ENCODE data around the gene ESAM. TPM values are rescaled to one million over a fixed set of nuclear protein-coding genes. Genes with fewer than 3 reads are reported as not detected.

ESAM gene, protein sequence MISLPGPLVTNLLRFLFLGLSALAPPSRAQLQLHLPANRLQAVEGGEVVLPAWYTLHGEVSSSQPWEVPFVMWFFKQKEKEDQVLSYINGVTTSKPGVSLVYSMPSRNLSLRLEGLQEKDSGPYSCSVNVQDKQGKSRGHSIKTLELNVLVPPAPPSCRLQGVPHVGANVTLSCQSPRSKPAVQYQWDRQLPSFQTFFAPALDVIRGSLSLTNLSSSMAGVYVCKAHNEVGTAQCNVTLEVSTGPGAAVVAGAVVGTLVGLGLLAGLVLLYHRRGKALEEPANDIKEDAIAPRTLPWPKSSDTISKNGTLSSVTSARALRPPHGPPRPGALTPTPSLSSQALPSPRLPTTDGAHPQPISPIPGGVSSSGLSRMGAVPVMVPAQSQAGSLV
- 297 and 465 TPM in 2 replicates for total RNA-seq

DNA sequence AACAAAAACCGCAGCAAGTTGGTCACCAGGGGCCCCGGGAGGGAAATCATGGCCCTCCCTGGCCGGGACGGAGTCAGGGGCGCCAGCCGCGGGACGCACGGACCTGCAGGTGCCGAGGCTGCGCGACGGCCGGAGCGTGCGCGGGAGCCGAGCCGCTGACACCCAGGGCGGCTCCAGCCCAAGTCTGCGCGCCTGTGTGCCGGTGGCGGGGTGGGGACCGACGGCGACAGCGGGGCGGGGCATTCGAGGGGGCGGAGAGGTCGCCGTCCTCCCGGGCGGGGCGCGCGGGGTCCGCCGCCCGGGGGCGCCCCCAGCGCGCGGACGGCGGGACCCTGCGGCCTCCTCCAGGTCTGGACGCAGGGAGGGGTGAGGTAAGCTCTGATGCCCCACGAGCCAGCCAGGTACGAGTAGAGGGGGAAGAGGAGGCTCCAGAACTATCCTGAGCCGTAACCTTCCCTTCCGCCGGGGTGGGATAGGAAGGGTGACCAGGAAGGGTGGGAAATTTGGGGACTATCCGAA lies at the start of gene ESAM:
Gene ESAM (minus strand): TSS at position 186 of the 519 bp plus-strand sequence. CDS start 136 bp downstream, at position 50.
- no peak for DNase-seq (ENCODE audit: extremely low read depth, low read depth, low spot score)

DNA sequence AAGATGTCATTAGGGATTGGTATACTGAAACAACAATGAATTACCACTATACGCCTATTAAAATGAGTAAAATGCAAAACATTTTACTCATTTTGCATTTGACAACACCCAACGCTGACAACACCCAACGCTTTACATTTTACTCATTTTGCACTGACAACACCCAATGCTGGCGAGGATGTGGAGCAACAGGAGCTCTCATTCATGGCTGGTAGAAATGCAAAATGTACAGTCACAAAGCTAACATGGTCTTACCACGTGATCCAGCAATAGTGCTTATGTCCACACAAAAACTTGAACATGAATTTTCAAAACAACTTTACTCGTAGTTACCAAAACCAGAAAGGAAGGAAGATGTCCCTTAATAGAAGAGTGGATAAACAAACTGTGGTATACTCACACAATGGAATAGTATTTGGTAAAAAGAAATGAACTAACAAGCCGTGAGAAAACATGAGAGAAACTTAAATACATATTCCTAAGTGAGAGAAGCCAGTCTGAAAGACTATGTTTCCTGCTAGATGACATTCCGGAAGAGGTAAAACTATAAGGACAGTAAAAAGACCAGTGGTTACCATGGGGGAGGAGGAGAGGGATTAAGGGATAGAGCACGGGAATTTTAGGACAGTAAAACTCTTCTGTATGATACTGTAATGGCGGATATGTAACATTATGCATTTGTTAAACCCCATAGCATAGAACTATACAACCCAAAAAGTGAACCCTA lies 49.5 kb upstream of the ESAM start:
- DNase-seq (ENCODE audit: extremely low read depth, low read depth, low spot score), result no peak

DNA sequence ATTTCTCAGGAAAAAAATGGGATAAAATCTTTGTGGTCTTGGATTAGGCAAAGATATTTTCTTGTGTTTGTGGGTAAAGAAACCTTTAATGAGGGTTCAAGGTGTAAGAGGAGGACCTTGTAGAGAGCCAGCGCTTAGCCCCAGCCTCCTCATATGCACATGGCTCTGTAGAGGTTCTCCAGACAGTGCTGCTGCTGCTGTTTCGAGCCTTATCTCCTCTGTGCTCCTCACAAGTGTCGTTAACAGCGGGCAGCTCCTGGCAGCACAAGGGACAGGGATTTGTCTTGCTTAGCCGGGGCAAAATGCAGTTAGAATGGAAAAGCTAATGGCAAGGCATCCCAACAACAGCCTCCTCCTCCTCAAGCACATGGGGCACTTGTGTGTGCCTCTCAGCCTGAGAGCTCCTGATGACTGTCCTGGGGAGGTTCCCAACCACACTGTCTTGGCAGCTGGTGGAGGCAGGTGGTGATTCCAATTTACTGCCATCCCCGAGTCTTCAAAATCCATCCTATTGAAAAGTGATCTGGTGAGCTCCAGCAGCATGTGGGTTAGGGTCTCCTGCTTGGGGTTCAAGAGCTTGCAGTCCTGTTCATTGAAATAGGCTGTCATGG lies 45.7 kb upstream of the ESAM start:
- no peak for DNase-seq (ENCODE audit: extremely low read depth, low read depth, low spot score)

DNA sequence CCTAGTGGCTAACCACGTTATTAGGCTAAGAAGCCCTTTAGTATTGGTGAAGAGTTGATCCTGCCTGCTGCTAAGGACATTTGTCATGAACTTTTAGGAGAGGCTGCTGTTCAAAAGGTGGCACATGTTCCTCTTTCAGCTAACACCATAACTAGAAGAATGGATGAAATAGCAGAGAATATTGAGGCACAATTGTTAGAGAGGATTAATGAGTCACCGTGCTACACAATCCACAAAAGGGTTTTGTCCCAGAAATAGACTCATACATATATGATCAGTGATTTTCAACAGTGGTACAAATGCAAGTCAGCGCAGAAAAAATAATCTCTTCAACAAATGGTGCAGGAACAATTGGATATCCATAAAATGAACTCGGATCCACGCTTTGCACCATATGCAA lies 45.1 kb upstream of the ESAM start:
- DNase-seq (ENCODE audit: extremely low read depth, low read depth, low spot score), result no peak

DNA sequence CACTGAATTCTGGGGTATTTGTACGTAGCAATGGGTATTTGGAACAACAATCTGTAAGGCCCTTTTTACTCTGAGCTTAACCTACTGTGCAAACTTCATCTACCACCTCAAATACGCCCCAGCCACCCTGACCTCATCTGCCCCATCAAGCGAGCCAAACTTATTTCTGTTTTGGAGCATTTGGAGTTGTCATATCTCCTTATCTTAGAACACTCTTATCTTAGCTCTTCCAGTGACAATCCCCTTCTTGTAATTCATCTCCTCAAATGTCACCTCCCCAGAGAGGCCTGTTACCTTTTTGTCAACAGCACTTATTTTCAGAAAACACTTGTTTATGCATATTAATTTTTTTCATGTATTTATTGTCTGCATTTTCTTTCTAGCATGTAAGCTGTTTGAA lies 42.8 kb upstream of the ESAM start:
- DNase-seq (ENCODE audit: extremely low read depth, low read depth, low spot score), result no peak

DNA sequence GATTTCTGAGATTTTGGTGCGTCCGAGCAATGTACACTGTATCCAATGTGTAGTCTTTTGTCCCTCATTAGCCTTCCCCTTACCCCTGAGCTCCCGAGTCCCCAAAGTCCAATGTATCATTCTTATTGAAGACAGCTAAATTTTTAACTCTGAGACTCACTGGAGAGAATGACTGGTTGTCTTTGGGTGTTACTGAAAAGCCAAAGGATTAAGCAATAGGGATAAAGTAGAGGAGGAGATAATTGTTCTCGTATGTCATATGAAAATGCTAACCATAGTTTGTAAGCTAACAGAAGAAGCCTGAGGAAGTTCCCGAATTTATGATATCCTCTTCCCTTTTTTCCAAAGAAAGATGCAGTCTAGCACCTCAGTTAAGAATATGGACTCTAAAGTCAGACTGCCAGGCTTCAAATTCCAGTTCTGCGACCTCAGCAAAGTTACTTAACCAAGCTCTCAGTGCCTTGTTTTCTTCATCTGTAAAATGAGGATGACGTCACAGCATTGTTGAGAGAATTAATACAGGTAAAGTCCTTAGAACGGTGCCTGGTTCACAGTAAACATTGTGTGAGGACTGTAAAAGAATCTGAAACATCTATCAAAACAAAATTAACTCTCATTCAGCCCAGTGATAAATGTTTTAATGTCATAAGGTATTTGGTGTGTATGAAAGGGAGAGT lies 39.7 kb upstream of the ESAM start:
- no peak for DNase-seq (ENCODE audit: extremely low read depth, low read depth, low spot score)

DNA sequence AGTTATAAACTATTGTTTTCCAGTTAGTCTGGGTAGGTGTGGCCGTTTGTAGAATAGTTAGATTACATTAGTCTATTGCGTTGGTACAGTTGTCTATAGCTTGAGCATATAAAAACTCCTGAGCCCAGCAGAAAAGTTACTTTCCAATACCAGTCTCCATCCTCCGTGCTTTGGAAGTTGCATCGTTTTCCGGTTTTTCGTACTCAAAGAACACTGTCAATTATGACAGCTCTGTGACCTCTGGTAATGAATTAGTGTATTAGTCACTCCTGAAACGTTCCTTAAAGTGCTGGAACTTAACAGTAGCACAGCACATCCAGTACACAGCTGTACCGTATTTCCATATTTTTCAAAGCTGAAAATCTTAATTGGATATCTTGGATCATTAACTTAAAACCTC lies 38.9 kb upstream of the ESAM start:
- DNase-seq (ENCODE audit: extremely low read depth, low read depth, low spot score), result no peak

DNA sequence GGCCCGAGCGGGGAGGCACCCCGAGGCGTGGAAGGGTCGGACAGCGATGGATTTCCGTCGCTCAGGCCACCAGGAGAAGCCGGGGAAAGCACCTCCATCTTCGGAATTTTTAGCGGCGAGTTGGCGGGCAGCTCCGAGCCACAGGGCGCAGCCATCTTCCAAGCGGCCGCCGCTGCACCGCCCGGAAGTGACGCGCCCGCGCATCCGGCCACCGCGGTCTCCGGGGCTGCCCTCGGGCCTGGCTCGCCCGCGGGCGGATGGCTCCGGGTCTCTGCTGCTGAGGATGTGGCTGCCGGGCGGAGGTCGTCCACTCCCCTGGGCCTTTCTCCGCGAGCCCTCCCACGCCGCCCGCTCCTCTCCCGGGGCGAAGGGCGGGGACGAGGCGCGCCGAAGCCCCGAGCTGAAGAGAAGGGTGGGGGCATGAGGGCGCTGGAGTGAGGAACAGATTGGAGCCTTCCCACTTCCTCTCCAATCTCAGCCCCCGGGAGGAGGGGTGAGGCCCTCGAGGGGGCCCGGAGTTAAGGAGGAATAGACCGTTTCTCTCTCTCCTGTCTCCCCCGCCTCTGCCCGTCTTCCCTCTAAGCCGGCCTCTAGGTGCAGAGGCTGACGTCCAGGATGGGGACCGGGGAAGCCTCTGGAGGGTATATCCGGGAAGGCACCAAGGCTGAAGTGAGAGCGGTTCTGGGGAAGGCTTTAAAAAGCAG lies 38.3 kb upstream of the ESAM start, which contains the start of gene MSANTD2:
Gene MSANTD2 (minus strand): TSS at position 181 of the 704 bp plus-strand sequence. CDS start 26 bp downstream, at position 155.
- DNase-seq (ENCODE audit: extremely low read depth, low read depth, low spot score), result no peak

DNA sequence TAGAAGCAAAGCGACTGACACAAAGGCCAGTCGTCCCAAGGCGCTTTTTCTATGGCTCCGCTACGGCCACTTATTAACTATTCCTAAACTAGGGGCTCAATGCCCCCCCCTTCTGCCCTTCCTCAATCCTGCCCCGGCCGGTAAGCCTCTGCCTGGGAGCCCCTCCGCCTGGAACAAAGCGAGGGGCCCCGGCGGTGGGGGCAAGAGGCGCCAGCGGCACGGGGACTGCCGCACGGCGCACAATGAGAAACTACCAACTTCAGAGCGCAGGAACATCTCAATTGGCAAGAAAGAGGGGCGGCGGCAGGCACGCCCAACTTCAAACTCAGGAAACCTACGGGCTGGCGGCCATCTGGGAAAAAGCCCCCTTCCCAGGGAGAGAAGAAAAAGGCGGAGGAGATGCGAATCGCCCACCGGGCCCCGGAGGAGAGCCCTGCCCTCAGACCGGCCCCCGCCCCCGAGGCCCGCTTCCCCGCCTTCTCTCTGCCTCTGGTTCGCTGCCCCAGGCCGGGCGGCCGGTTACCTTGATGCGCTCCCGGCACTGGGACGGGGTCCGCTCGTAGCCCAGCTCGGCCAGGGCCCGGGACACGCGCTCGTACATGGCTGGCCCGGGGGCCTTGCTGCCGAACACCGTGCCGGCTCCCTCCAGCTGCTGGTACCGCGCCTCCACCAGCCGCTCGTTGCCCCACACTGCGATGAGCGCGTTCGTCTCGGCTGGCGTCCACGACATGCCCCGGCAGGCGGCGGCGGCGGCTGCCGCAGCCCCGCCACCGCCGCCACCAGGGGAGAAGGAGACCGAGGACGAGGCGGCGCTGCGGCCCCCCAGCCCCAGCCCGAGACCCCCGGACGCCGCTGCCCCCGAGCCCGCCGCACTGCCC lies 37.5 kb upstream of the ESAM start:
- DNase-seq (ENCODE audit: extremely low read depth, low read depth, low spot score), result no peak

DNA sequence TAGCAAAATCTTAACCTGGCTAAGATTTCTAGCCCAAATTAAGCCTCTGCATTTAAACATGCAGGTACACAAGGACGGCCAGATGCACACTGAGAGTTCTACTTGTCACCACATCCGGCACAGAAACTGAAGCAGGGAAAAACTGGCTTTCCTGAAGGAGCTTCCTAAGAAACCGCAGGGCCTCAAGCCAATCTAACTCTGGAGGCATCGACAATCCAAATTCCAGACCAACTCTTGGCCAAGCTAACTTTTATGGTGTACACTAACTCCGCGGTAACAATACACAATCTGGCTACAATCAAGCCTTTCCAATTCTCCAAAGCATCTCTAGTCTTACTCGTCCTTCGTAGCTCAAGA lies 36.9 kb upstream of the ESAM start:
- no peak for DNase-seq (ENCODE audit: extremely low read depth, low read depth, low spot score)

DNA sequence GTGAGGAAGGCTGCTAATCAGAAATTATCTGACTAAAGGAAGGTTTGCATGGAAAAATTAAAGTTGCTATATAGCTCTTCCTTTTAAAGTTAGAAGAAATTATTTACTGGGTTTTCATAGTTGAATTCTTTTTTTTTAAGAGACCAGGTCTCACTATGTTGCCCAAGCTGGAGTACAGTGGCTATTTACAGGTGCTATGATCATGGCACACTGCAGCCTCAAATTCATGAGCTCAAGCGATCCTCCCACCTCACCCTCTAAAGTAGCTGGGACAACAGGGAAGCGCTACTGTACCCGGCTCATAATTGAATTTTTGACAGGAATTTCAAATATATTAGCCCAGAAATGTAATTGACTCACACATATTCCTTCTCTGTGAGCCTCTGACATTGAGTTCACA lies 34.2 kb upstream of the ESAM start:
- no peak for DNase-seq (ENCODE audit: extremely low read depth, low read depth, low spot score)

DNA sequence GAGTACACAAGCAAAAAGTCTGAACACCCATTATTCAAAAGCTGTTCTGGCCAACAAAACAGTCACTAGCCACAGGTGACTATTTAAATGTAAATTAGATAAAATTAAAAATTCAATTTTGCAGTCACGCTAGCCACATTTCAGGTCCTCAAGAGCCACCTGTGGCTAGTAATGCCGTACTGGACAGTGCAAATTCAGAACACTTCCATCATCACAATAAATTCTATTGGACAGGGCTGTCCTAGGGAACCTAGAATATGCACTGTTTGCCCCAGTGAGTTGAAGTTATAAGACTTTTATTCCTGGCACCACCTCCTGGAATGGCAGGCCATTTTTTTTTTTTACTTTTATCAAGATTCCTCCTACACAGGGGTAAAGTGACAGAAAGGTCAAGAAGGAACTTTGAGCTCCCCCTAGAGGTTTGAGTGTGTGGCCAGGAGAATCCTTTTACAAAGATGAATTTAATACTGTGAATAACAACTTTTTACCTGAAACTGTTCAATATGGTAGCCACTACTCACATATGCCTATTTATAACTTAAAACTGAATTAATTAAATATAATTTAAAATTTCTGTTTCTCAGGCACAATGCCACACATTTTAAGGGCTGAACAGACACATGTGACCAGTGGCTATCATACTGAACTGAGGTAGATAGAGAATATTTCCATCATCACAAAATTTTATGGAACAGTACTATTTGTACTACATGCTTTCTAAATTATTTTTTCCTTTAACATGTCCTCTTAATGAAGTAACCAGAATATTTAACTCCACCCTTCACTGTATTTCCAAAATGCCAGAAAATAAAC lies 31.6 kb upstream of the ESAM start:
- no peak for DNase-seq (ENCODE audit: extremely low read depth, low read depth, low spot score)

DNA sequence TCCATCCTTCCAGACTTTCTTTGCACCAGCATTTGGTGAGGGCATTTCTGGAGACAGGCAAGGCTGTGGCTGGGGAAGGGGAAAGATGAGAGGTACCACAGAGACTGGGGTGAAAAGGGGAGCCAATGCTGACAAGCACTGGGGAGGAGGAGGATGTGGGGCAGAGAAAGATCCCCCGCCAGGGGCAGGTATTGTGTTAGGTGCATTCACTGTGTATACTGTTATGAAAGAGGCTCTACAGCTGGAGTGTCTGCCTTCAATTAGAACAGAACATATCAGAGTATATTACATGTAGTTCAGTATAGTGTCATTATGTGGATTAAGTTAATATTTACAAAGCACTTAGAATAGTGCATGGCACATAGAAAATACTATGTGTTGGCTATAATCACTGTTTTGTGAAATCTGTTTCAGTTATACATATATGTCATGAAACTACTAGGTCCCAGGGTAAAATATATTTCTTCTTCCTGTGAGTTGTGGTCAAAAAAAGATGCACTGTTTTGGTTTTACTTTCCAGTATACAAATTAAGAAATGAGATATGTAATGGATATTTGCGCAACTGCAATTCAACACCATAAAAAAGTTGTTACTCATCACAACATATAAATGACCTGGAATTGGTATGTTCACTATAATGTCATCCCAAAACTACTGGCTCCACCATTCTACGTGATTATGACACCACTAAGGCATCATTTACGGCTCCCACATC lies 29.7 kb upstream of the ESAM start:
- no peak for DNase-seq (ENCODE audit: extremely low read depth, low read depth, low spot score)

DNA sequence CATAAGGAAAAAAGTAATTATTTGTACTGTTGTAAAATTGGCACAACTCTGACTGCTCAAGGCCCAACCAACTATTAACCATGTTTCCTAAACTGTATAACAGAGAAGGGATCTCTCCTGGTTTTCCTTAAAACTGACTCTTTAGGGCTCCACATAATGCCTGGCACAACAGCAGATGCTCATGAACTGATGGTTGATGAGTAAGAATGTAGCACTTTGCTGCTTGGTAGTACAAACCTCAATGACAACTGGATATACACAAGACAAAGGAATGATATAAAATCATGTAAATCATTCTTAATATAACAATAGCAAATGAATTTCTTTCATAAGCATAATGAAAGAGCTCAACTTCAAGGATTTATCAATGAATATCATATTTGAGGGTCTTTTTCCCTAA lies 26.4 kb upstream of the ESAM start:
- no peak for DNase-seq (ENCODE audit: extremely low read depth, low read depth, low spot score)

DNA sequence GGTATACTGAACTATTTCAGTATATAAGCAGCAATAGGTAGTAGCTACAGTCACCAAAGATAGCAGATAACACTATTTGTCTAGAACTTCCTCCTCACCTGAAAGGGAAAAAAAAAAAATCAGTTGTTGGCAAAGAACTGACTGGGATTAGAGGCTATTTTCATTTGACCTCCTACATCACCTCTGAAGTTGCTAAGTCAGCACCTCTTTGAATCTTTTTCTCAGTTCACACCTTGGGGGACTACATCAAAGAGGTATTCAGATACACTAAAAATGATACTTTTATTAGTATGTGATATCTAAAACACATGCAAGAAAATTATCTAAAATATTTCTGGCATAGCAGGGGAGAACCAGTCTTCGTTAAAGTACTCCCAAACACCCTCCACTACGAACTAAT lies 22.0 kb upstream of the ESAM start:
- no peak for DNase-seq (ENCODE audit: extremely low read depth, low read depth, low spot score)

DNA sequence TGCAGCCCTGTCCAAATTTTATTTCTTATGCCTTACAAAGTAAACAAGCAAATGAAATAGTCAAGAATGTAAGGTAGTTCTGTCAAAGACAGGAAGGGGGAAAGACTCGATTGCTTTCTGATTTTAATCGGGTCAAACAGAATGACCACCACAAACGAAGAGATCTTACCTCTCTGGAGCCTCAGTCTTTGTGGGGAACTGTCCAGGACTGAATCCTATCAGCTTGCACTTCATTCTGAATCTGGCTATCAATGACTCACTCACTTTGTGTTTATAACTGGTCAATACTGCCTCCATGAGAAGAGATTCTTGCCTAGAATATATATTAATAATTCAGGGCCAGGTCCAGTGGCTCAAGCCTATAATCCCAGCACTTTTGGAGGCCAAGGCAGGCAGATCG lies 20.9 kb upstream of the ESAM start:
- DNase-seq (ENCODE audit: extremely low read depth, low read depth, low spot score), result no peak

DNA sequence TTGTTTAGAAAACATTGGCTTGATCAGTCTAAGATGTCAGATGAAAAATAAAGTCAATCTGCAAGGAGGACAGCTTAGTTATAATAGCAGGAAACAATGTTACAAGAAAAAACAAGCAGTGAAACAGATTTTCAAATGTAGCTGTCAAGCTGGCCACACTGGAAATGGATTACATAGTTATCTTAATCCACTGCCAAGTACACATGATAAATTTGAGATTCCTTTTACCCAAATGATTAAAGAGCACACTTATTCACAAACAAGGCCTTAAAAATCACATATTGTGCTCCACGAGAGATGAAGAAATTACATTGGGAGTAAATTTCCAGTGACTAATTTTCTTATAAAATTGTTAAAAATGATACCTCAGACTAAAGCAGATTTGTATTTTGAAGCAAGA lies 17.5 kb upstream of the ESAM start:
- DNase-seq (ENCODE audit: extremely low read depth, low read depth, low spot score), result no peak

DNA sequence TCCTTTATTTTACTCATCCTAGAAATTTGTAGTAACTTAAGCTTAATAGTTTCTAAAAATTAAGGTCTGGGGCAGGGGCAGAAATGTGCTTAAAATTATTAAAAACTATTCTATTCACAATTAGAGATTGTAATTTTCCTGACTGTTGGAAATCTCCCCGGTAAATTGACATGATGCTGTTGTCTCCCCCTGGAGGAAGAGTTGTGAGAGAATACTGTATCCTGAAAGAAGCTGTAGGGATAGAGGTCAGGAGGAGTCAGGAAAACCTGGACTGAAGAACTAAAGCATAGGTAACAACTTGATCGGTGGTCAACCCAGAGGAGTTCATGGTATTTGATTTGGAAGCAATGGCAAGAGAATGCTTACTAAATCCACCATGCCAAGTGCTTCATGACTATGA lies 16.2 kb upstream of the ESAM start:
- DNase-seq (ENCODE audit: extremely low read depth, low read depth, low spot score), result no peak
